ENCODE results near the gene IGHMBP2. TPM values are rescaled to one million over a fixed set of nuclear protein-coding genes. Genes with fewer than 3 reads are reported as not detected.

Gene IGHMBP2
- total and polyA plus RNA-seq, 8 donors: 8.5 to 41.3 (median 12.4) TPM

DNA sequence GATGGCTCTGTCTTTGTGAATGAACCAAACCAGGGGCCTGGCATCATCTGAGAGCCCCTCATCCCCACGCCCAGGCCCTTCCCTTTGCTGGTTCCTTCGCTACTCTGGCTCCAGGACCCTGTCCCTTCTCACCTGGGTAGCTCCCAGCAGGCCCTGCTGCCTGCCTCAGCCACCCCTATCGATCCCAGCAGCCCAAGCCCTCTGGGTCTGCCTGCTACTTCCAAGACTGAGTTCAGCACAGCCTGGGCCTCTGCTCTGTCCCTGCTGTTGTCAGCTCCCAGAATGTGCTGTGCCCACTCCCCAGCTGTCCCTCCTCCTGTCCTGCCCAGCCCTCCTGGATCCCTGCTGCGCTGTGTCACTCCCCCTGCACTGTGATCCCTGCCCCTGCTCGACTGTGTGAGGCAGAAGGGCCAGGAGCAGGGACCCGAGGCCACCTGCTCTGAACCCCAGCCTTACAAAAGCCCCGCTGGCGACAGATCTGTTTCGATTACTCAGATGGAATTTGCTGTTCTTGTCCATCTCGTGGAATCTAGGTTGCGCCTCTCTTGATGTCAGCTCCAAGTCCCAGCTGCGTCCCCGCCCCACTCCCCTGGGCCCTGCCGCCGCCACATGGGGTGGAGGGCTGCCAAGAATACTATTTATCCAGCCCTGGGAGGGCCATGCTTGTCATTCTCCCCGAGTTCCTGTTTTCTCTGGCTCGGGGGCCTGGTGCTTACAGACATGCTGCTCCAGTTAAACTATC is 13.0 kb upstream of the IGHMBP2 start:
- ATAC-seq (peak; percentile 76 to 91 (median 84)), FAIRE-seq (no peak), DNase-seq (peak in 4 of 6 donors; percentile 26 to 65 (median 52))
- H3K9me3 ChIP-seq: no peaks in the 10 kb centered on the region
- H3K36me3 ChIP-seq: peaks cover 0 to 22% (median 18%) of the 10 kb centered on the region in 3 donors
- H3K4me3 ChIP-seq: no peak overlapping the region
- no peaks in the 10 kb centered on the region for H3K4me1 ChIP-seq
- TF ChIP-seq, protein P1, sequence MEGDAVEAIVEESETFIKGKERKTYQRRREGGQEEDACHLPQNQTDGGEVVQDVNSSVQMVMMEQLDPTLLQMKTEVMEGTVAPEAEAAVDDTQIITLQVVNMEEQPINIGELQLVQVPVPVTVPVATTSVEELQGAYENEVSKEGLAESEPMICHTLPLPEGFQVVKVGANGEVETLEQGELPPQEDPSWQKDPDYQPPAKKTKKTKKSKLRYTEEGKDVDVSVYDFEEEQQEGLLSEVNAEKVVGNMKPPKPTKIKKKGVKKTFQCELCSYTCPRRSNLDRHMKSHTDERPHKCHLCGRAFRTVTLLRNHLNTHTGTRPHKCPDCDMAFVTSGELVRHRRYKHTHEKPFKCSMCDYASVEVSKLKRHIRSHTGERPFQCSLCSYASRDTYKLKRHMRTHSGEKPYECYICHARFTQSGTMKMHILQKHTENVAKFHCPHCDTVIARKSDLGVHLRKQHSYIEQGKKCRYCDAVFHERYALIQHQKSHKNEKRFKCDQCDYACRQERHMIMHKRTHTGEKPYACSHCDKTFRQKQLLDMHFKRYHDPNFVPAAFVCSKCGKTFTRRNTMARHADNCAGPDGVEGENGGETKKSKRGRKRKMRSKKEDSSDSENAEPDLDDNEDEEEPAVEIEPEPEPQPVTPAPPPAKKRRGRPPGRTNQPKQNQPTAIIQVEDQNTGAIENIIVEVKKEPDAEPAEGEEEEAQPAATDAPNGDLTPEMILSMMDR (IDR thresholded peaks at IDR 0.05): no peak
- no peaks in the 10 kb centered on the region for H3K27me3 ChIP-seq
- 65 to 70% methylated on average over 17 of the region's 17 CpGs for WGBS, 2 donors
- H3K27ac ChIP-seq: peak overlapping the region; percentile 17 to 54 (median 30)
- intact Hi-C loops (cut with DNase I): no loop called here

DNA sequence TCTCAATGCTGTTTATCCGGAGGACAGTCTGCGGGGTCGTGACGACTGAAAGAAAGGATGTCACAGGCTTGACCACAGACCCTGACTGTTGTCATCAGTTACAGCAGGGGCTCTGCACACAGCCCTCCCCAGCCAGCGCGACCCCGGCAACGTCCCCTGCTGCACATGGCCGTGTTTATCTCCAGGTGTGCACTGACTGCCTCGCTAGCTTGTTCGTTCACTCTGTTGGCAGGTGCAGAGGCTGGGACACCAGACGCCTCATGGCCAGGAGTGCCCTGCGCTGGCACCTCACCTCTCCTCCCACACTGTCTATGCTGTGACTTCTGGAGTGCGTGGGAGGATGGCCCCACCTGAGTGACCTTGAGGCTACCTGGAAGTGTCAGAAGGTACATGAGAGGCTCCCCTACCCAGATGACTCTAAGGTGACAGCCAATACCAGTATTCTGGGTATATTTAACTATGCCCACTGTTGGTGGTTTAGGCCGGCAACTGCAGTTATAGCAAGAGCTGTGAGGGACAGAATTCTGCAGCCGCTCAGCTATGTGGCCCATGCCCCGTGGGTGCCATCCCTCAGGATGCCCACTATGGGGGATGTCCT is 12.2 kb upstream of the IGHMBP2 start:
- TF ChIP-seq, protein P1 (IDR thresholded peaks at IDR 0.05): no peak
- Histone ChIP-seq H3K27me3 (no peaks in the 10 kb centered on the region), H3K9me3 (no peaks in the 10 kb centered on the region), H3K4me1 (no peaks in the 10 kb centered on the region), H3K27ac (peak overlapping the region; percentile 0 to 54 (median 30)), H3K4me3 (no peak overlapping the region), H3K36me3 (peaks cover under 1 to 30% (median 26%) of the 10 kb centered on the region in 3 donors)
- FAIRE-seq: no peak
- 68 to 78% methylated on average over 17 of the region's 17 CpGs for WGBS, 2 donors
- DNase-seq: no peak
- intact Hi-C loops (cut with DNase I): no loop called here
- peak in 3 of 4 donors; percentile 29 to 36 (median 34) for ATAC-seq

DNA sequence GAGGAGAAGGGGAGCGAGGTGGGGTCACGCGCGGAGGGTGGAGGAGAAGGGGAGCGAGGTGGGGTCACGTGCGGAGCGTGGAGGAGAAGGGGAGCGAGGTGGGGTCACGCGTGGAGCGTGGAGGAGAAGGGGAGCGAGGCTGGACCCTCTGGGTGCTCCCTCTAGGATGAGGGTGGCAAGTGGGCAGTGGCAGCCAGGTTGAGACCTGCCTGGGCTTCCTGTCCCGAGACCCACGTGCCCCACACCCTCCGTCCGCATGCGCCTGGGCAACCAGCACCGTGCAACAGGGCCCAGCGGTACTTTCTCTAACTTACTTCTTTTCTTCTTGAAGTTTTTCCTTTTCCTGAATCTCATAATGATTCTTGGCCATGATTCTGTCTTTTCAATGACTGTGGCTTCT is 11.1 kb upstream of the IGHMBP2 start:
- no peak for FAIRE-seq
- Histone ChIP-seq H3K27me3 (no peaks in the 10 kb centered on the region), H3K4me1 (no peaks in the 10 kb centered on the region), H3K27ac (no peak overlapping the region), H3K9me3 (no peaks in the 10 kb centered on the region), H3K36me3 (peaks cover 2 to 41% (median 31%) of the 10 kb centered on the region in 3 donors), H3K4me3 (no peak overlapping the region)
- no peak for DNase-seq
- intact Hi-C loops (cut with DNase I): no loop called here
- WGBS, 2 donors: 97 to 98% methylated on average over 20 of the region's 20 CpGs
- no peak for ATAC-seq
- TF ChIP-seq, protein P1 (IDR thresholded peaks at IDR 0.05): no peak

DNA sequence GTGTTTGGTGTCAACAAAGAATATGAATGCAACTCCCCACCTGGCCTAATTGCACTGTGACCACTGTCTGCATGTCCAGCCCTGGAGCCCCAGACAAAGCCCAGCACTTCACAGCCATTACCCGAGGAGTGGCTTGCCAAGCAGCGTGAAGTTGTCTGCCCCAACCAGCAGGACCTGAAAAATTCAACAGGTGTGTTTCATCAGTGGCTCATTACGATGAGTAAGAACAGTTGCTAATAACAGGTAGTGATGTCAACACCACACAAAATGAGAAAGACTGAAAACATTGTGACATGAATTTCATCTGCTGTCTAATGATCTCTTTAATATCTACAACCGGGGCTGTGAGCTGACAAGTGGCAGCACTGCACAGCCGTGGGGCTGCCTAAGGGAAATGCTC is 10.4 kb upstream of the IGHMBP2 start:
- Histone ChIP-seq H3K4me3 (no peak overlapping the region), H3K27ac (no peak overlapping the region), H3K4me1 (no peaks in the 10 kb centered on the region), H3K36me3 (peaks cover 2 to 43% (median 31%) of the 10 kb centered on the region in 3 donors), H3K9me3 (no peaks in the 10 kb centered on the region), H3K27me3 (no peaks in the 10 kb centered on the region)
- ATAC-seq: no peak
- no peak for DNase-seq
- intact Hi-C loops (cut with DNase I): no loop called here
- FAIRE-seq: no peak
- TF ChIP-seq, protein P1 (IDR thresholded peaks at IDR 0.05): no peak
- WGBS, 2 donors: 89 to 91% methylated on average over 5 of the region's 5 CpGs

Data from pancreas (tissue), 10 donors.